IPS-15b (cell line): ENCODE results near the gene DPH3.
A peak's percentile ranks its signal among the peaks of the same experiment; 100 is the strongest.

Experiments
- H3K27me3 ChIP-seq: one replicate; pipeline ENCODE4 v1.6.1; 2013; ENCODE audit warnings: low read length; ENCODE audit not compliant: control insufficient read depth, insufficient read depth
- H3K36me3 ChIP-seq: one replicate; pipeline ENCODE4 v1.6.1; 2013; ENCODE audit warnings: low read length; ENCODE audit not compliant: control insufficient read depth, insufficient read depth
- H3K4me1 ChIP-seq: one replicate; pipeline ENCODE4 v1.6.1; 2013; ENCODE audit warnings: mild to moderate bottlenecking, low read length; ENCODE audit not compliant: control insufficient read depth, insufficient read depth
- H3K4me3 ChIP-seq: one replicate; pipeline ENCODE4 v1.5.1; 2013; ENCODE audit warnings: low read depth, low read length
- H3K9ac ChIP-seq: one replicate; pipeline ENCODE4 v1.6.1; 2013; ENCODE audit warnings: low read depth, mild to moderate bottlenecking, low read length
- H3K9me3 ChIP-seq: one replicate; pipeline ENCODE4 v1.6.1; 2013; ENCODE audit warnings: mild to moderate bottlenecking, low read length; ENCODE audit not compliant: control insufficient read depth, insufficient read depth

The DPH3 gene

GRCh38 chr3:16266714-16267113 is 2.0 kb upstream of the DPH3 start:
- H3K27me3 ChIP-seq, result no peaks in the 10 kb centered on the region
- H3K4me3 ChIP-seq, result no peak overlapping the region
- peaks cover 8% of the 10 kb centered on the region for H3K4me1 ChIP-seq
- H3K9ac ChIP-seq, result no peak overlapping the region
- no peaks in the 10 kb centered on the region for H3K36me3 ChIP-seq
- no peaks in the 10 kb centered on the region for H3K9me3 ChIP-seq

DNA sequence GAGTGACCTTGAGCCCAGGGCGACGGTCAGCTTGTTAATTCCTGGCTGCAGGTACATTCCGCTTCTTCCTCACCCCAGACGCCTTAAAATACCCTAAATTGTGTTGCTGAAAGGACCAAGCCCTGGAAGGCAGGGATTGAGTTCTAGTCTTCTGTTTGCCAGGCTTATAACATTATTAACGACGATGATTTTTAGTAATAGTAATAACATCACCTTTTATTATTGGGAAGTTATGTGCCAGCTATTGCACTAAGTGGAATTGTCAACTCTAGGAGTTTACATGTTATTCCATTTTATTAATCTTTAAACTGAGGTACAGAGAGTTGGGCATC is 678 bp upstream of the DPH3 start:
- H3K36me3 ChIP-seq, result no peaks in the 10 kb centered on the region
- no peaks in the 10 kb centered on the region for H3K27me3 ChIP-seq
- peak overlapping the region; percentile 94 for H3K9ac ChIP-seq
- no peaks in the 10 kb centered on the region for H3K9me3 ChIP-seq
- peak overlapping the region; percentile 99 for H3K4me3 ChIP-seq
- H3K4me1 ChIP-seq, result peaks cover 8% of the 10 kb centered on the region

- Histone ChIP-seq H3K9ac (peak overlapping the region; percentile 57), H3K9me3 (no peaks in the 10 kb centered on the region), H3K4me3 (peak overlapping the region; percentile 99), H3K4me1 (peaks cover 8% of the 10 kb centered on the region), H3K27me3 (no peaks in the 10 kb centered on the region), H3K36me3 (no peaks in the 10 kb centered on the region)
These were observed 502 bp downstream of the DPH3 start for GRCh38 chr3:16264174-16264707.

DNA sequence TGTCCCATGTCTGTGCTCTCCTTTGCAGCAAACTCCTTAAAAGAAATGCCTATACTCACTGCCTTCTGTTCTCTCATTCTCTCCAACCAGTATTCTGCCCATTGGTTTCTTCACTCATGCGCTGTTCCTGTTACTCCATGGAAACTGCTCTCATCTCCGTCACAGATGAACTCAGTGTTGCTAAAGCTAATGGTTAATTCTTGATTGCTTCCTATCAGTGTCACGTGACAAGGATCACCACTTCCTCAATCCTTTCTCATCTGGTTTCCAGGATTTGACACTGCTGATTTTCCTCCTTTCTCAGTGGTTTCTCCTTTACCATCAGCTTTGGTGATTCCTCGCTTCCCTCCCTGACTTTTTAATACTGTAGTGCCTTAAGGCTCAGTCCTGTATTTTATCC is 2.6 kb downstream of the DPH3 start:
- Histone ChIP-seq H3K36me3 (no peaks in the 10 kb centered on the region), H3K4me1 (peaks cover 8% of the 10 kb centered on the region), H3K4me3 (no peak overlapping the region), H3K9me3 (no peaks in the 10 kb centered on the region), H3K9ac (no peak overlapping the region), H3K27me3 (no peaks in the 10 kb centered on the region)

GRCh38 chr3:16260046-16260445 is 4.7 kb downstream of the DPH3 start:
- Histone ChIP-seq H3K36me3 (no peaks in the 10 kb centered on the region), H3K9me3 (no peaks in the 10 kb centered on the region), H3K4me3 (no peak overlapping the region), H3K9ac (no peak overlapping the region), H3K27me3 (no peaks in the 10 kb centered on the region), H3K4me1 (no peaks in the 10 kb centered on the region)

- no peaks in the 10 kb centered on the region for H3K4me1 ChIP-seq
- no peak overlapping the region for H3K9ac ChIP-seq
- H3K27me3 ChIP-seq, result no peaks in the 10 kb centered on the region
- no peaks in the 10 kb centered on the region for H3K9me3 ChIP-seq
- no peaks in the 10 kb centered on the region for H3K36me3 ChIP-seq
- no peak overlapping the region for H3K4me3 ChIP-seq
These were observed 5.9 kb downstream of the DPH3 start for GRCh38 chr3:16258866-16259265.

- no peaks in the 10 kb centered on the region for H3K4me1 ChIP-seq
- H3K36me3 ChIP-seq, result no peaks in the 10 kb centered on the region
- H3K27me3 ChIP-seq, result no peaks in the 10 kb centered on the region
- H3K4me3 ChIP-seq, result no peak overlapping the region
- H3K9me3 ChIP-seq, result no peaks in the 10 kb centered on the region
- no peak overlapping the region for H3K9ac ChIP-seq
These were observed 6.6 kb downstream of the DPH3 start for GRCh38 chr3:16258177-16258576.

- Histone ChIP-seq H3K4me1 (no peaks in the 10 kb centered on the region), H3K27me3 (no peaks in the 10 kb centered on the region), H3K9me3 (no peaks in the 10 kb centered on the region), H3K36me3 (no peaks in the 10 kb centered on the region), H3K9ac (no peak overlapping the region), H3K4me3 (no peak overlapping the region)
These were observed 7.4 kb downstream of the DPH3 start for GRCh38 chr3:16257309-16257708.

- H3K36me3 ChIP-seq, result no peaks in the 10 kb centered on the region
- no peak overlapping the region for H3K4me3 ChIP-seq
- H3K4me1 ChIP-seq, result no peaks in the 10 kb centered on the region
- H3K9ac ChIP-seq, result no peak overlapping the region
- no peaks in the 10 kb centered on the region for H3K9me3 ChIP-seq
- H3K27me3 ChIP-seq, result no peaks in the 10 kb centered on the region
These were observed 9.0 kb downstream of the DPH3 start for GRCh38 chr3:16255726-16256125.

DNA sequence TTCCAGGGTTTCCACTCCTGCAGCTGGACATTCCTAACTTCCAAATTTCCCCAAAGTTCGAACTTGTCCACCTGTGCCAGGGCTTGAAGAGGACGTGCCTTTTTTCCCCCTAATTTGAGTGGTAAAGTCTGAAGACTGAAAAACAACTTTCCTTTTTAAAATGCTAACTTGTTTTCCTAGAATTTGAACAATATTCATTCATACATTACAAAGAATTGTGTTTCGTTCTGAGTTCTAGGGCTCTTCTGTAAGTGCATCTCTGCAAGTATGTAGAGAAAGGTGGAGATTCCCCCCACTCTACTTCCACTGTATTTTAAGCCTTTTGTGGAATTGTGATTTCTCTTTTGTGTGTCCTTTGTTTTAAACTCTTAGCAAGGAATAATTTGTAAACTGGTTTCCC is 9.4 kb downstream of the DPH3 start:
- Histone ChIP-seq H3K9ac (no peak overlapping the region), H3K36me3 (no peaks in the 10 kb centered on the region), H3K4me3 (no peak overlapping the region), H3K27me3 (no peaks in the 10 kb centered on the region), H3K9me3 (no peaks in the 10 kb centered on the region), H3K4me1 (no peaks in the 10 kb centered on the region)

DNA sequence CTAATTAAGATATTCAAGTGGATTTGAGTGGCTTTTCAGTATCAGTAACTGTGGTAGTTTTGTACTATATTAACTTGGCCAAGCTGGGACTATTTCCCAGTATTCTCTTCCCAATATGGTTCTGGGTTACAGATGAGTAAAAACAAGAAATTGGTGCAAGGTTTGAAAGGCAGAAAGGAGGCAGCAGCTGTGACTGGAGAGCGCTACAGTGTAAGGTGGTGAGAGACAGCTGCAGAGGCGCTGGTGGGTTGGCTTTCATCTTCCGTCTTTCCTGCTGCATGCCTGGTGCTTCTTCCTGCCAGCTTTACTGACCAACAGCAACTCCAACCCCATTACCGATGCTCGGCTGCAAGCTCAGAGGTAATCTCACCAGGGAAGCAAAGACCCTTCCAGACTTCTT is 9.8 kb downstream of the DPH3 start:
- H3K27me3 ChIP-seq, result no peaks in the 10 kb centered on the region
- no peaks in the 10 kb centered on the region for H3K4me1 ChIP-seq
- H3K36me3 ChIP-seq, result no peaks in the 10 kb centered on the region
- H3K9ac ChIP-seq, result no peak overlapping the region
- no peaks in the 10 kb centered on the region for H3K9me3 ChIP-seq
- H3K4me3 ChIP-seq, result no peak overlapping the region

DNA sequence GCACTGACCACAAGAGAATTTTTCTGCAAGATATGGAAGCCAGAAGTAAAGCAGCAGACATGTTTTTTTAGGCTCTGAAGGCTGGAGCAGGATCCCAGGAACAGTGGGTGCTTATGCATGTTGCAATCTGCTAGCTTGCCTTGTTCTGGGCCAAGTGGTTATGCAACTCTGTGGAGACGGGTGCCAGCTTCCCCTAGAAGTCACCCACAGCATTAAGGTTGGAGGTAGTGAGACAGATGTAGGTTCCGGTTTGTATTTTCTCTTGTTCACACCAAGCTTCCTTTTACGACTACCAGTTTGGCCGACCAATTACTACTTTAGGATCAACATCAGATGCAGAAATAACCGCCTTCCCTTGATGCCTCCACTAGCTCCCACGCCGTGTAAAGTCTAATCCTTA is 11.1 kb downstream of the DPH3 start:
- H3K9ac ChIP-seq, result no peak overlapping the region
- no peaks in the 10 kb centered on the region for H3K36me3 ChIP-seq
- H3K4me3 ChIP-seq, result no peak overlapping the region
- no peaks in the 10 kb centered on the region for H3K9me3 ChIP-seq
- H3K4me1 ChIP-seq, result no peaks in the 10 kb centered on the region
- H3K27me3 ChIP-seq, result no peaks in the 10 kb centered on the region

DNA sequence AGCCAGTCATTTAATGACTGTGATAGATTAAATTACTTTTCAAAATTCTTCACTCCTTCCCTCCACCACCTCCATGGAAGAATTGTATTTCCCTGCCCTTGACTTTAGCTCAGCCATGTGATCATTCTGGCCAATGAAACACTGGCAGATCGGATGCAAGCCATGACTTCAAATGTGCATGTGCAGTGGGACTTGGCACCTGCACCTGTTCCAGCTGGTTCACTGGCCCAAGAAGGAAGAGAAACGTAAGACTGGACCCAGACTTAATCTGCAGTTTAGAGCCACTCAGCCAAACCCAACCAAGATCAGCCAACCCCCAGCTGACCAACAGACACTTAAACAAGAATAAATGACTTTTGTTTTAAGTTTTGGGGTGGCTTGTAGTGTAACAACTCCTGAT is 11.8 kb downstream of the DPH3 start:
- peaks cover 2% of the 10 kb centered on the region for H3K4me1 ChIP-seq
- no peaks in the 10 kb centered on the region for H3K27me3 ChIP-seq
- H3K9ac ChIP-seq, result no peak overlapping the region
- H3K36me3 ChIP-seq, result no peaks in the 10 kb centered on the region
- H3K9me3 ChIP-seq, result no peaks in the 10 kb centered on the region
- H3K4me3 ChIP-seq, result no peak overlapping the region
